Measurements from ENCODE around the gene TSPAN19. TPM values are rescaled to one million over a fixed set of nuclear protein-coding genes. Genes with fewer than 3 reads are reported as not detected.

The TSPAN19 gene
- total RNA-seq, 1 experiment from 2014 or later = 0.32 TPM

- CTCF ChIA-PET = no interaction called here
- Histone ChIP-seq H3K4me1 (ENCODE audit: control insufficient read depth in 1 of 2, insufficient read depth in 2 of 2, low read length in 2 of 2) (no peaks in the 10 kb centered on the region), H3K36me3 (ENCODE audit: control insufficient read depth in 1 of 2, insufficient read depth in 2 of 2, low read length in 2 of 2) (no peaks in the 10 kb centered on the region), H3K9me2 (ENCODE audit: insufficient read depth) (0 out of 2 replicates have a peak, but pooled peaks cover 4% of the 10 kb centered on the region), H2AFZ (ENCODE audit: low read depth, low read length, poor library complexity, severe bottlenecking) (no peak overlapping the region), H3K9me3 (ENCODE audit: control insufficient read depth in 1 of 2, insufficient read depth in 1 of 2, low read depth in 1 of 2, low read length in 2 of 2) (no peaks in the 10 kb centered on the region), H3K9ac (ENCODE audit: low read length) (no peak overlapping the region), H3K27me3 (ENCODE audit: insufficient read depth, low read length) (no peaks in the 10 kb centered on the region), H3K4me3 (replicated peaks in 1 of 2; ENCODE audit: low read depth in 1 of 2, low read length in 2 of 2) (no peak overlapping the region), H3K4me2 (ENCODE audit: low read length) (no peak overlapping the region), H3K27ac (ENCODE audit: low read depth, low read length) (no peak overlapping the region), H3K79me2 (ENCODE audit: insufficient read depth, low read length) (no peaks in the 10 kb centered on the region), H4K20me1 (ENCODE audit: insufficient read depth) (no peaks in the 10 kb centered on the region)
- intact Hi-C loops (cut with micrococcal nuclease) = no loop called here
- no peak for TF ChIP-seq SP1 (IDR thresholded peaks at IDR 0.05; ENCODE audit: low read depth)
- TF ChIP-seq ZNF274 (IDR thresholded peaks at IDR 0.05; ENCODE audit: low read depth, low read length) = no peak
- DNase-seq (ENCODE audit: low read depth, low spot score) = no peak
- RAD21 ChIA-PET (ENCODE audit: low non-redundant PET in 1 of 2, low total read pairs in 2 of 2, uncharacterized antibody in 2 of 2, unreplicated experiment in 2 of 2) = no interaction called here
- no TSS peak for BruUV-seq (replicated peaks)
- POLR2A ChIA-PET = no interaction called here
- no peak for ATAC-seq
Measured at GRCh38 chr12:85006206-85006605, 29.9 kb downstream of the TSPAN19 start.

DNA sequence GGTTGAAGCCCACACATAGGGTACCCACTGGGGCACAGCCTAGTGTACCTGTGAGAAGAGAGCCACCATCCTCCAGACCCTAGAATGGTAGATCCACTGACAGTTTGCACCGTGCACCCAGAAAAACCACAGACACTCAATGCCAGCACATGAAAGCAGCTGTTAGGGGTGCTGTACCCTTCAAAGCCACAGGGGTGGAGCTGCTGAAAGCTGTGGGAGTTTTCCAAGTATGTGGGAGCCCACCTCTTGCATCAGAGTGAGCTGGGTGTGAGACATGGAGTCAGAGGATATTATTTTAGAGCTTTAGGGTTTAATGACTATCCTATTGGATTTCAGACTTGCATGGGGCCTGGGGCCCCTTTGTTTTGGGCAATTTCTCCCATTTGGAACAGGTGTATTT lies 30.5 kb downstream of the TSPAN19 start:
- Histone ChIP-seq H3K9me2 (ENCODE audit: insufficient read depth) (0 out of 2 replicates have a peak, but pooled peaks cover 4% of the 10 kb centered on the region), H3K79me2 (ENCODE audit: insufficient read depth, low read length) (no peaks in the 10 kb centered on the region), H3K27me3 (ENCODE audit: insufficient read depth, low read length) (no peaks in the 10 kb centered on the region), H3K4me2 (ENCODE audit: low read length) (no peak overlapping the region), H3K9ac (ENCODE audit: low read length) (no peak overlapping the region), H3K9me3 (ENCODE audit: control insufficient read depth in 1 of 2, insufficient read depth in 1 of 2, low read depth in 1 of 2, low read length in 2 of 2) (no peaks in the 10 kb centered on the region), H3K36me3 (ENCODE audit: control insufficient read depth in 1 of 2, insufficient read depth in 2 of 2, low read length in 2 of 2) (no peaks in the 10 kb centered on the region), H3K4me3 (replicated peaks in 1 of 2; ENCODE audit: low read depth in 1 of 2, low read length in 2 of 2) (no peak overlapping the region), H4K20me1 (ENCODE audit: insufficient read depth) (no peaks in the 10 kb centered on the region), H3K4me1 (ENCODE audit: control insufficient read depth in 1 of 2, insufficient read depth in 2 of 2, low read length in 2 of 2) (no peaks in the 10 kb centered on the region), H3K27ac (ENCODE audit: low read depth, low read length) (no peak overlapping the region), H2AFZ (ENCODE audit: low read depth, low read length, poor library complexity, severe bottlenecking) (no peak overlapping the region)
- TF ChIP-seq SIN3A (IDR thresholded peaks at IDR 0.05; ENCODE audit: low read depth) = no peak
- no peak for TF ChIP-seq CEBPB (IDR thresholded peaks at IDR 0.05; ENCODE audit: low read depth)
- no peak for TF ChIP-seq CTCF (IDR thresholded peaks at IDR 0.05 in 2 of 3, conservative IDR thresholded peaks at IDR 0.05 in 1 of 3; ENCODE audit: borderline replicate concordance in 1 of 3, insufficient read depth in 1 of 3, low read depth in 2 of 3, low read length in 2 of 3)
- no peak for TF ChIP-seq JUND (IDR thresholded peaks at IDR 0.05)
- TF ChIP-seq TCF7L2 (IDR thresholded peaks at IDR 0.05; ENCODE audit: borderline replicate concordance, extremely low read depth, insufficient read depth, insufficient read length) = no peak
- TF ChIP-seq SP1 (IDR thresholded peaks at IDR 0.05; ENCODE audit: low read depth) = no peak
- TF ChIP-seq REST (IDR thresholded peaks at IDR 0.05; ENCODE audit: low read depth) = no peak
- no peak for TF ChIP-seq POLR2A (IDR thresholded peaks at IDR 0.05; ENCODE audit: borderline replicate concordance, extremely low read depth, insufficient read depth, insufficient read length)
- TF ChIP-seq FOSL1 (IDR thresholded peaks at IDR 0.05; ENCODE audit: low read depth) = no peak
- TF ChIP-seq EGR1 (IDR thresholded peaks at IDR 0.05; ENCODE audit: low read depth) = no peak
- ATAC-seq (no peak), DNase-seq (ENCODE audit: low read depth, low spot score) (no peak)
- ChIA-PET RAD21 (ENCODE audit: low non-redundant PET in 1 of 2, low total read pairs in 2 of 2, uncharacterized antibody in 2 of 2, unreplicated experiment in 2 of 2) (no interaction called here), CTCF (no interaction called here), POLR2A (no interaction called here)
- intact Hi-C loops (cut with micrococcal nuclease) = no loop called here
- BruUV-seq (replicated peaks) = no TSS peak
